GM23338 (cell line): ENCODE data around the gene APBA1. TPM values are rescaled to one million over a fixed set of nuclear protein-coding genes. Genes with fewer than 3 reads are reported as not detected.

Experiments
- ATAC-seq: fragments of 200-7000 bp; cut with Tn5 transposase; 3 replicates; pipeline ENCODE4 v1.9.1; 2020
- DNase-seq: peaks from one replicate; pipeline ENCODE4 v3.0.0-alpha.2; 2015; ENCODE audit warnings: low spot score
- H2AFZ ChIP-seq: fragments of 200-600 bp; sonication (generic); 2 replicates; pipeline ENCODE4 v1.8.0; 2016; ENCODE audit warnings: antibody characterized with exemption, mild to moderate bottlenecking, moderate library complexity
- H3F3A ChIP-seq: fragments of 200-600 bp; sonication (generic); replicated peaks from 2 replicates; pipeline ENCODE4 v1.8.0; 2017; ENCODE audit warnings: antibody characterized with exemption, mixed run types, low read depth
- H3K27ac ChIP-seq: fragments of 200-600 bp; sonication (generic); 2 replicates; pipeline ENCODE4 v1.6.1; 2016; ENCODE audit warnings: low read depth
- H3K27me3 ChIP-seq: fragments of 200-600 bp; sonication (generic); 2 replicates; pipeline ENCODE4 v1.8.0; 2016; ENCODE audit warnings: mild to moderate bottlenecking, mixed run types, moderate library complexity; ENCODE audit not compliant: insufficient read depth
- H3K36me3 ChIP-seq: fragments of 200-600 bp; sonication (generic); 2 replicates; pipeline ENCODE4 v1.8.0; 2016; ENCODE audit warnings: mild to moderate bottlenecking; ENCODE audit not compliant: insufficient read depth
- H3K4me1 ChIP-seq: fragments of 200-600 bp; sonication (generic); 2 replicates; pipeline ENCODE4 v1.8.0; 2016; ENCODE audit warnings: mild to moderate bottlenecking, moderate library complexity; ENCODE audit not compliant: insufficient read depth
- H3K4me2 ChIP-seq: fragments of 200-600 bp; sonication (generic); 2 replicates; pipeline ENCODE4 v1.7.1; 2017; ENCODE audit warnings: mixed run types
- H3K4me3 ChIP-seq: fragments of 200-600 bp; sonication (generic); 2 replicates; pipeline ENCODE4 v1.6.1; 2016; ENCODE audit warnings: mixed run types
- H3K79me2 ChIP-seq: fragments of 200-600 bp; sonication (generic); replicated peaks from 2 replicates; pipeline ENCODE4 v1.8.0; 2017; ENCODE audit warnings: mild to moderate bottlenecking; ENCODE audit not compliant: insufficient read depth
- H3K9me2 ChIP-seq: fragments of 200-600 bp; sonication (generic); 2 replicates; pipeline ENCODE4 v1.8.0; 2017; ENCODE audit not compliant: insufficient read depth
- H4K20me1 ChIP-seq: fragments of 200-600 bp; sonication (generic); replicated peaks from 2 replicates; pipeline ENCODE4 v1.8.0; 2017; ENCODE audit warnings: mild to moderate bottlenecking; ENCODE audit not compliant: insufficient read depth
- H3K27ac Mint-ChIP-seq: 2 replicates; pipeline ENCODE4 v1.8.0; 2020; ENCODE audit warnings: inconsistent platforms, mild to moderate bottlenecking, moderate library complexity, mixed read lengths
- H3K27me3 Mint-ChIP-seq: 3 replicates; pipeline ENCODE4 v1.8.0; 2022; ENCODE audit warnings: low read depth, mild to moderate bottlenecking, moderate library complexity, mixed read lengths, inconsistent platforms; ENCODE audit not compliant: insufficient read depth, poor library complexity
- H3K36me3 Mint-ChIP-seq: 3 replicates; pipeline ENCODE4 v1.8.0; 2021; ENCODE audit warnings: low read depth, mild to moderate bottlenecking, inconsistent platforms, moderate library complexity, mixed read lengths
- H3K4me1 Mint-ChIP-seq: 3 replicates; pipeline ENCODE4 v1.8.0; 2020; ENCODE audit warnings: mild to moderate bottlenecking, inconsistent platforms, mixed read lengths
- H3K4me3 Mint-ChIP-seq: 3 replicates; pipeline ENCODE4 v1.8.0; 2021; ENCODE audit warnings: moderate library complexity, mild to moderate bottlenecking, inconsistent platforms, mixed read lengths
- H3K9me3 Mint-ChIP-seq: 3 replicates; pipeline ENCODE4 v1.8.0; 2020; ENCODE audit warnings: moderate library complexity, mild to moderate bottlenecking, inconsistent platforms, mixed read lengths
- CREB1 ChIP-seq: fragments of 250-450 bp; sonication (Bioruptor Pico); IDR thresholded peaks from 2 replicates; pipeline ENCODE4 v1.5.0; 2020; ENCODE audit warnings: low read depth, mild to moderate bottlenecking, moderate library complexity
- CTCF ChIP-seq, 2 experiments: fragments of 200-600 bp in 1 of 2; sonication (generic) in 1 of 2; conservative IDR thresholded peaks; 2 replicates each; pipeline versions ENCODE4 v1.5.1 to v1.6.1; 2016 to 2017; ENCODE audit warnings: antibody characterized with exemption in 2 of 2, low read depth in 2 of 2, mild to moderate bottlenecking in 2 of 2, moderate library complexity in 1 of 2
- EZH2 ChIP-seq: fragments of 200-600 bp; sonication (generic); IDR thresholded peaks from one replicate; pipeline ENCODE4 v1.8.0; 2017; ENCODE audit warnings: antibody characterized with exemption, mild to moderate bottlenecking, low read depth; ENCODE audit not compliant: unreplicated experiment
- EZH2phosphoT487 ChIP-seq: fragments of 200-600 bp; sonication (generic); IDR thresholded peaks from one replicate; pipeline ENCODE4 v1.8.1; 2018; ENCODE audit warnings: antibody characterized with exemption; ENCODE audit not compliant: unreplicated experiment
- JUNB ChIP-seq: IDR thresholded peaks from one replicate; pipeline ENCODE4 v1.6.1; 2016; ENCODE audit warnings: antibody characterized with exemption; ENCODE audit not compliant: unreplicated experiment
- NANOG ChIP-seq: IDR thresholded peaks from 2 replicates; pipeline ENCODE4 v1.6.1; 2016; ENCODE audit warnings: antibody characterized with exemption, borderline replicate concordance
- POLR2AphosphoS5 ChIP-seq: IDR thresholded peaks from 2 replicates; pipeline ENCODE4 v1.6.1; 2016; ENCODE audit warnings: antibody characterized with exemption, low read depth
- STAT1 ChIP-seq: IDR thresholded peaks from one replicate; pipeline ENCODE4 v1.6.1; 2016; ENCODE audit warnings: antibody characterized with exemption; ENCODE audit not compliant: unreplicated experiment
- ZNF114 ChIP-seq: fragments of 250-450 bp; sonication (Bioruptor Pico); IDR thresholded peaks from 2 replicates; pipeline ENCODE4 v1.5.0; 2020; ENCODE audit warnings: mild to moderate bottlenecking, moderate library complexity
- ZNF331 ChIP-seq: fragments of 250-450 bp; sonication (Bioruptor Pico); IDR thresholded peaks from 2 replicates; pipeline ENCODE4 v1.5.0; 2020; ENCODE audit warnings: low read depth, mild to moderate bottlenecking, moderate library complexity
- polyA plus RNA-seq: library from polyadenylated mRNA; unstranded; fragments of >200 nt; fragmentation: Nextera tagmentation; extraction: Ambion mirVana; gene quantifications from 2 replicates; pipeline ENCODE4 v1.2.1, GENCODE V29; 2016
- total RNA-seq: library from RNA; depleted of rRNA; stranded (reverse); fragments of >200 nt; shearing (Covaris generic); gene quantifications from 2 replicates; pipeline ENCODE4 v1.2.3, GENCODE V29; 2014
- TF ChIP-seq, protein P1 (sequence below): IDR thresholded peaks from 2 replicates; pipeline ENCODE4 v1.6.1; 2016; ENCODE audit warnings: antibody characterized with exemption

Gene APBA1
- total and polyA plus RNA-seq, 2 experiments from 2014 or later = 0.26 to 1.0 TPM

GRCh38 chr9:69579760-69580581 lies 92.2 kb downstream of the APBA1 start:
- H3K9me2 ChIP-seq = no peaks in the 10 kb centered on the region
- H3K4me3 Mint-ChIP-seq = no peak overlapping the region
- no peak overlapping the region for H3K4me3 ChIP-seq
- no peaks in the 10 kb centered on the region for H3K79me2 ChIP-seq
- no peak overlapping the region for H3K27ac ChIP-seq
- H3K4me2 ChIP-seq = no peak overlapping the region
- no peaks in the 10 kb centered on the region for H3K36me3 ChIP-seq
- H2AFZ ChIP-seq = no peak overlapping the region
- no peak overlapping the region for H3K27ac Mint-ChIP-seq
- H3F3A ChIP-seq = no peaks in the 10 kb centered on the region
- DNase-seq (no peak), ATAC-seq (no peak)
- no peaks in the 10 kb centered on the region for H3K9me3 Mint-ChIP-seq
- H4K20me1 ChIP-seq = no peaks in the 10 kb centered on the region; the same call in 1 of the 2 replicates
- no peaks in the 10 kb centered on the region for H3K36me3 Mint-ChIP-seq
- TF ChIP-seq CTCF (conservative IDR thresholded peaks at IDR 0.05; ENCODE audit: low read depth in 2 of 2) (no peak), CREB1 (no peak), ZNF114 (CRISPR knock-in tag) (no peak), EZH2phosphoT487 (no peak), ZNF331 (CRISPR knock-in tag) (no peak), JUNB (no peak), EZH2 (no peak), POLR2AphosphoS5 (no peak), STAT1 (no peak)
- TF ChIP-seq, protein P1, sequence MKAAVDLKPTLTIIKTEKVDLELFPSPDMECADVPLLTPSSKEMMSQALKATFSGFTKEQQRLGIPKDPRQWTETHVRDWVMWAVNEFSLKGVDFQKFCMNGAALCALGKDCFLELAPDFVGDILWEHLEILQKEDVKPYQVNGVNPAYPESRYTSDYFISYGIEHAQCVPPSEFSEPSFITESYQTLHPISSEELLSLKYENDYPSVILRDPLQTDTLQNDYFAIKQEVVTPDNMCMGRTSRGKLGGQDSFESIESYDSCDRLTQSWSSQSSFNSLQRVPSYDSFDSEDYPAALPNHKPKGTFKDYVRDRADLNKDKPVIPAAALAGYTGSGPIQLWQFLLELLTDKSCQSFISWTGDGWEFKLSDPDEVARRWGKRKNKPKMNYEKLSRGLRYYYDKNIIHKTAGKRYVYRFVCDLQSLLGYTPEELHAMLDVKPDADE = no peak
- H3K4me1 ChIP-seq = 0 out of 2 replicates have a peak, but pooled peaks cover 5% of the 10 kb centered on the region
- H3K27me3 Mint-ChIP-seq = peaks cover 18% of the 10 kb centered on the region
- peaks cover 59% of the 10 kb centered on the region for H3K27me3 ChIP-seq
- H3K4me1 Mint-ChIP-seq = peaks cover 8% of the 10 kb centered on the region

GRCh38 chr9:69579032-69579758 lies 93.0 kb downstream of the APBA1 start:
- H3K4me2 ChIP-seq = no peak overlapping the region
- H3K27ac ChIP-seq = no peak overlapping the region
- DNase-seq (no peak), ATAC-seq (peak; percentile 71)
- H3K79me2 ChIP-seq = no peaks in the 10 kb centered on the region
- H2AFZ ChIP-seq = no peak overlapping the region
- no peaks in the 10 kb centered on the region for H3K9me2 ChIP-seq
- no peaks in the 10 kb centered on the region for H3K36me3 ChIP-seq
- peaks cover 18% of the 10 kb centered on the region for H3K27me3 Mint-ChIP-seq
- H3K36me3 Mint-ChIP-seq = no peaks in the 10 kb centered on the region
- 0 out of 2 replicates have a peak, but pooled peaks cover 5% of the 10 kb centered on the region for H3K4me1 ChIP-seq
- no peak for TF ChIP-seq NANOG
- no peak for TF ChIP-seq STAT1
- no peak for TF ChIP-seq POLR2AphosphoS5
- peaks cover 8% of the 10 kb centered on the region for H3K4me1 Mint-ChIP-seq
- H3K4me3 Mint-ChIP-seq = no peak overlapping the region
- H3K27me3 ChIP-seq = peaks cover 52% of the 10 kb centered on the region
- H4K20me1 ChIP-seq = no peaks in the 10 kb centered on the region; the same call in 1 of the 2 replicates
- H3K9me3 Mint-ChIP-seq = no peaks in the 10 kb centered on the region
- H3K27ac Mint-ChIP-seq = no peak overlapping the region
- no peak overlapping the region for H3K4me3 ChIP-seq
- H3F3A ChIP-seq = no peaks in the 10 kb centered on the region
